HEK293 (cell line): ENCODE measurements around the gene TMEM231.

ENCODE experiments used
- CTCF ChIA-PET: fragments of 350-600 bp; formaldehyde crosslinking; extraction: SDS; loops from one replicate; lab custom pipeline; 2021; ENCODE audit warnings: antibody characterized with exemption; lab: Yijun Ruan, JAX
- POLR2A ChIA-PET: fragments of 300-600 bp; formaldehyde crosslinking; extraction: SDS; loops from one replicate; lab custom pipeline; 2020; ENCODE audit warnings: antibody characterized with exemption, inconsistent platforms; lab: Yijun Ruan, JAX
- H3K27ac ChIP-seq: fragments of 200-500 bp; sonication (Bioruptor generic); 2 replicates; pipeline ENCODE4 v1.5.1; 2014; ENCODE audit warnings: low read depth, low read length, control low read depth, inconsistent platforms; ENCODE audit errors: extremely low read depth
- H3K36me3 ChIP-seq, 2 experiments: fragments of 200-500 bp in 1 of 2; sonication (Bioruptor generic) in 1 of 2; 1 replicate in 1 of 2; 2 replicates in 1 of 2; pipeline ENCODE4 v1.5.1; 2014 to 2017; ENCODE audit warnings: inconsistent platforms in 2 of 2, low read length in 2 of 2; ENCODE audit not compliant: control insufficient read depth in 2 of 2, insufficient read depth in 1 of 2
- H3K4me1 ChIP-seq: fragments of 200-500 bp; sonication (Bioruptor generic); 2 replicates; pipeline ENCODE4 v1.5.1; 2014; ENCODE audit warnings: mild to moderate bottlenecking, low read length, inconsistent platforms; ENCODE audit not compliant: control insufficient read depth, insufficient read depth
- H3K4me3 ChIP-seq: 2 replicates; pipeline ENCODE4 v1.5.1; 2011; ENCODE audit warnings: low read depth, mild to moderate bottlenecking, control low read depth, low read length, moderate library complexity
- H3K9me3 ChIP-seq: fragments of 200-500 bp; sonication (Bioruptor generic); 2 replicates; pipeline ENCODE4 v1.5.1; 2014; ENCODE audit warnings: low read depth, low read length, inconsistent platforms; ENCODE audit not compliant: control insufficient read depth, insufficient read depth
- BCL11A ChIP-seq: fragments of 450-650 bp; formaldehyde crosslinking; IDR thresholded peaks from 2 replicates; pipeline ENCODE4 v1.5.1; 2016; ENCODE audit warnings: low read depth, missing biosample characterization, missing genetic modification characterization
- KLF10 ChIP-seq: fragments of 450-650 bp; IDR thresholded peaks from 2 replicates; pipeline ENCODE4 v1.5.1; 2018; ENCODE audit warnings: missing biosample characterization, mild to moderate bottlenecking, missing genetic modification characterization
- KLF7 ChIP-seq: fragments of 450-650 bp; formaldehyde crosslinking; IDR thresholded peaks from 2 replicates; pipeline ENCODE4 v1.5.1; 2016; ENCODE audit warnings: missing biosample characterization, missing genetic modification characterization, borderline replicate concordance
- KLF8 ChIP-seq: fragments of 450-650 bp; formaldehyde crosslinking; IDR thresholded peaks from 2 replicates; pipeline ENCODE4 v1.5.1; 2016; ENCODE audit warnings: missing biosample characterization, missing genetic modification characterization
- SCRT1 ChIP-seq: fragments of 450-650 bp; formaldehyde crosslinking; IDR thresholded peaks from 2 replicates; pipeline ENCODE4 v1.5.1; 2016; ENCODE audit warnings: missing biosample characterization, missing genetic modification characterization, borderline replicate concordance
- SP2 ChIP-seq: fragments of 450-650 bp; formaldehyde crosslinking; IDR thresholded peaks from 2 replicates; pipeline ENCODE4 v1.5.1; 2016; ENCODE audit warnings: missing biosample characterization, missing genetic modification characterization
- YY2 ChIP-seq: fragments of 450-650 bp; formaldehyde crosslinking; IDR thresholded peaks from 2 replicates; pipeline ENCODE4 v1.5.1; 2016; ENCODE audit warnings: missing biosample characterization, missing genetic modification characterization
- ZBTB20 ChIP-seq: fragments of 450-650 bp; formaldehyde crosslinking; IDR thresholded peaks from 2 replicates; pipeline ENCODE4 v1.5.1; 2016; ENCODE audit warnings: missing biosample characterization, missing genetic modification characterization
- ZBTB7A ChIP-seq: fragments of 450-650 bp; formaldehyde crosslinking; IDR thresholded peaks from 2 replicates; pipeline ENCODE4 v1.5.1; 2016; ENCODE audit warnings: low read depth, missing biosample characterization, missing genetic modification characterization
- ZFHX2 ChIP-seq: fragments of 450-650 bp; formaldehyde crosslinking; conservative IDR thresholded peaks from 2 replicates; pipeline ENCODE4 v1.5.1; 2016; ENCODE audit warnings: missing biosample characterization, missing genetic modification characterization
- ZFP41 ChIP-seq: fragments of 450-650 bp; formaldehyde crosslinking; IDR thresholded peaks from 2 replicates; pipeline ENCODE4 v1.5.1; 2016; ENCODE audit warnings: missing biosample characterization, missing genetic modification characterization, borderline replicate concordance
- ZNF341 ChIP-seq: fragments of 450-650 bp; formaldehyde crosslinking; IDR thresholded peaks from 2 replicates; pipeline ENCODE4; 2016; ENCODE audit warnings: low read depth, missing biosample characterization, missing genetic modification characterization
- ZNF366 ChIP-seq: fragments of 450-650 bp; formaldehyde crosslinking; conservative IDR thresholded peaks from 2 replicates; pipeline ENCODE4 v1.5.1; 2016; ENCODE audit warnings: missing biosample characterization, missing genetic modification characterization
- ZNF394 ChIP-seq: fragments of 450-650 bp; formaldehyde crosslinking; IDR thresholded peaks from 2 replicates; pipeline ENCODE4 v1.5.1; 2016; ENCODE audit warnings: missing biosample characterization, missing genetic modification characterization, mild to moderate bottlenecking, moderate library complexity, borderline replicate concordance
- ZNF658 ChIP-seq: fragments of 450-650 bp; formaldehyde crosslinking; IDR thresholded peaks from 2 replicates; pipeline ENCODE4; 2016; ENCODE audit warnings: missing biosample characterization, missing genetic modification characterization
- ZNF707 ChIP-seq: fragments of 450-650 bp; formaldehyde crosslinking; IDR thresholded peaks from 2 replicates; pipeline ENCODE4 v1.5.1; 2016; ENCODE audit warnings: missing biosample characterization, missing genetic modification characterization
- ZNF768 ChIP-seq: fragments of 450-650 bp; formaldehyde crosslinking; IDR thresholded peaks from 2 replicates; pipeline ENCODE4 v1.5.1; 2018; ENCODE audit warnings: missing biosample characterization, mild to moderate bottlenecking, missing genetic modification characterization
- ZNF777 ChIP-seq: fragments of 450-650 bp; formaldehyde crosslinking; IDR thresholded peaks from 2 replicates; pipeline ENCODE4 v1.5.1; 2017; ENCODE audit warnings: missing biosample characterization, missing genetic modification characterization, borderline replicate concordance
- ZXDB ChIP-seq: fragments of 450-650 bp; formaldehyde crosslinking; IDR thresholded peaks from 2 replicates; pipeline ENCODE4 v1.5.1; 2016; ENCODE audit warnings: missing biosample characterization, missing genetic modification characterization
- TF ChIP-seq, protein P1 (sequence below): fragments of 450-650 bp; formaldehyde crosslinking; conservative IDR thresholded peaks from 2 replicates; pipeline ENCODE4 v1.5.1; 2016; ENCODE audit warnings: low read depth, missing biosample characterization, missing genetic modification characterization
- TF ChIP-seq, protein P2 (sequence below): fragments of 450-650 bp; formaldehyde crosslinking; IDR thresholded peaks from 2 replicates; pipeline ENCODE4 v1.5.1; 2016; ENCODE audit warnings: missing biosample characterization, missing genetic modification characterization
- TF ChIP-seq, protein P3 (sequence below): fragments of 450-650 bp; formaldehyde crosslinking; IDR thresholded peaks from 2 replicates; pipeline ENCODE4 v1.5.1; 2016; ENCODE audit warnings: missing biosample characterization, missing genetic modification characterization
- TF ChIP-seq, protein P4 (sequence below): fragments of 450-650 bp; formaldehyde crosslinking; IDR thresholded peaks from 2 replicates; pipeline ENCODE4 v1.5.1; 2016; ENCODE audit warnings: missing biosample characterization, missing genetic modification characterization
- TF ChIP-seq, protein P5 (sequence below): fragments of 450-650 bp; formaldehyde crosslinking; IDR thresholded peaks from 2 replicates; pipeline ENCODE4 v1.5.1; 2016; ENCODE audit warnings: missing biosample characterization, missing genetic modification characterization

TMEM231 gene

DNA sequence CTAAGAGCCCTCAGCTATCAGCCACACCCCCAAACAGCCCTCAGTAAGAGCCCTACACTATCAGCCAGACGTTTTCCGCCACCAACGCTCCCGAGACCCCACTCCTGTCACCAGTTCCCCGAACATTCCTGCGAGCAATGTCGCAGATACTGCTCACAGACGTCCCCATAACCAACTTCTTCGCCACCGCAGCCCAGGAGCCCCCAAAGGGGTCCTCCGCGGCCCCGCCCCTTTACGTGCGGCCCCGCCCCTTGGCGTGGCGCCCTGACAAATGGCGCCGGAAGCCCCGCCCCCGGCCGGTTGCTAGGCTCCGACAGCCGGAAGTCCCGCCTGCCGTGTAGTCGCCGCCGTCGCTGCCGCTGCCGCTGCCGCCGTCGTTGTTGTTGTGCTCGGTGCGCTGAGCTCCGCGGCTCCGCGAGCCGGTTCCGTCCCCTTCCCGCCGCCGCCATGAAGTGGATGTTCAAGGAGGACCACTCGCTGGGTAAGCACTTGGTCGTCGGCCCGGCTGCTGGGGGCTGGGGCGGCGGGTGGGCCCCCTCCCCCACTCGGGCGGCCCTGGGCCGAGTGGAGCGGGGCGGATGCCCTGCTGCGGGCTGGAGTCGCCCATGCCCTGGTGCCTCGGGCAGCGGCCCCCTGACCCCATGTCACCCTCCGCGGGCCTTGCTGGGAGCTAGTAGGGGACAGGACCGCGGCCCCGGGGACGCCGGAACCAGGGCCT lies 10.1 kb upstream of the TMEM231 start, which contains the start of gene GABARAPL2:
Gene GABARAPL2 (plus strand): TSS at position 340 of the 718 bp plus-strand sequence. CDS start 108 bp downstream, at position 448.
- CTCF ChIA-PET: interaction anchor here (0.7 to 1.8 kb wide), 5 partner anchors 20 to 101 kb away, joined by 3 to 6 read pairs (median 5); no protein-coding TSS in a partner anchor
- POLR2A ChIA-PET: interaction anchor here (0.5 to 3.4 kb wide), 6 partner anchors 11 to 82 kb away, joined by 4 to 26 read pairs (median 14); partner anchors contain the start of genes ADAT1, KARS1, TERF2IP and TMEM231
- Histone ChIP-seq H3K27ac (peak within 1 kb of the TSS; percentile 40; the same call in 1 of the 2 replicates), H3K36me3 (peaks cover 6 to 39% of the 10 kb centered on the region in 2 experiments; a peak in 2 of 3 replicates), H3K4me1 (no peaks in the 10 kb centered on the region), H3K4me3 (peak within 1 kb of the TSS; percentile 88), H3K9me3 (no peaks in the 10 kb centered on the region)
- peak; percentile 78 for TF ChIP-seq KLF8 (tag by site-specific recombination)
- TF ChIP-seq YY2 (tag by site-specific recombination): no peak
- TF ChIP-seq, protein P1, sequence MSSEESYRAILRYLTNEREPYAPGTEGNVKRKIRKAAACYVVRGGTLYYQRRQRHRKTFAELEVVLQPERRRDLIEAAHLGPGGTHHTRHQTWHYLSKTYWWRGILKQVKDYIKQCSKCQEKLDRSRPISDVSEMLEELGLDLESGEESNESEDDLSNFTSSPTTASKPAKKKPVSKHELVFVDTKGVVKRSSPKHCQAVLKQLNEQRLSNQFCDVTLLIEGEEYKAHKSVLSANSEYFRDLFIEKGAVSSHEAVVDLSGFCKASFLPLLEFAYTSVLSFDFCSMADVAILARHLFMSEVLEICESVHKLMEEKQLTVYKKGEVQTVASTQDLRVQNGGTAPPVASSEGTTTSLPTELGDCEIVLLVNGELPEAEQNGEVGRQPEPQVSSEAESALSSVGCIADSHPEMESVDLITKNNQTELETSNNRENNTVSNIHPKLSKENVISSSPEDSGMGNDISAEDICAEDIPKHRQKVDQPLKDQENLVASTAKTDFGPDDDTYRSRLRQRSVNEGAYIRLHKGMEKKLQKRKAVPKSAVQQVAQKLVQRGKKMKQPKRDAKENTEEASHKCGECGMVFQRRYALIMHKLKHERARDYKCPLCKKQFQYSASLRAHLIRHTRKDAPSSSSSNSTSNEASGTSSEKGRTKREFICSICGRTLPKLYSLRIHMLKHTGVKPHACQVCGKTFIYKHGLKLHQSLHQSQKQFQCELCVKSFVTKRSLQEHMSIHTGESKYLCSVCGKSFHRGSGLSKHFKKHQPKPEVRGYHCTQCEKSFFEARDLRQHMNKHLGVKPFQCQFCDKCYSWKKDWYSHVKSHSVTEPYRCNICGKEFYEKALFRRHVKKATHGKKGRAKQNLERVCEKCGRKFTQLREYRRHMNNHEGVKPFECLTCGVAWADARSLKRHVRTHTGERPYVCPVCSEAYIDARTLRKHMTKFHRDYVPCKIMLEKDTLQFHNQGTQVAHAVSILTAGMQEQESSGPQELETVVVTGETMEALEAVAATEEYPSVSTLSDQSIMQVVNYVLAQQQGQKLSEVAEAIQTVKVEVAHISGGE (tag by site-specific recombination): peak; percentile 65; the same call in 1 of the 2 replicates
- peak; percentile 33; the same call in 1 of the 2 replicates for TF ChIP-seq ZBTB20 (tag by site-specific recombination)
- TF ChIP-seq KLF7 (tag by site-specific recombination): peak; percentile 61; the same call in 1 of the 2 replicates
- TF ChIP-seq, protein P2, sequence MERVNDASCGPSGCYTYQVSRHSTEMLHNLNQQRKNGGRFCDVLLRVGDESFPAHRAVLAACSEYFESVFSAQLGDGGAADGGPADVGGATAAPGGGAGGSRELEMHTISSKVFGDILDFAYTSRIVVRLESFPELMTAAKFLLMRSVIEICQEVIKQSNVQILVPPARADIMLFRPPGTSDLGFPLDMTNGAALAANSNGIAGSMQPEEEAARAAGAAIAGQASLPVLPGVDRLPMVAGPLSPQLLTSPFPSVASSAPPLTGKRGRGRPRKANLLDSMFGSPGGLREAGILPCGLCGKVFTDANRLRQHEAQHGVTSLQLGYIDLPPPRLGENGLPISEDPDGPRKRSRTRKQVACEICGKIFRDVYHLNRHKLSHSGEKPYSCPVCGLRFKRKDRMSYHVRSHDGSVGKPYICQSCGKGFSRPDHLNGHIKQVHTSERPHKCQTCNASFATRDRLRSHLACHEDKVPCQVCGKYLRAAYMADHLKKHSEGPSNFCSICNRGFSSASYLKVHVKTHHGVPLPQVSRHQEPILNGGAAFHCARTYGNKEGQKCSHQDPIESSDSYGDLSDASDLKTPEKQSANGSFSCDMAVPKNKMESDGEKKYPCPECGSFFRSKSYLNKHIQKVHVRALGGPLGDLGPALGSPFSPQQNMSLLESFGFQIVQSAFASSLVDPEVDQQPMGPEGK (tag by site-specific recombination): peak; percentile 93; the same call in 1 of the 2 replicates
- TF ChIP-seq, protein P3, sequence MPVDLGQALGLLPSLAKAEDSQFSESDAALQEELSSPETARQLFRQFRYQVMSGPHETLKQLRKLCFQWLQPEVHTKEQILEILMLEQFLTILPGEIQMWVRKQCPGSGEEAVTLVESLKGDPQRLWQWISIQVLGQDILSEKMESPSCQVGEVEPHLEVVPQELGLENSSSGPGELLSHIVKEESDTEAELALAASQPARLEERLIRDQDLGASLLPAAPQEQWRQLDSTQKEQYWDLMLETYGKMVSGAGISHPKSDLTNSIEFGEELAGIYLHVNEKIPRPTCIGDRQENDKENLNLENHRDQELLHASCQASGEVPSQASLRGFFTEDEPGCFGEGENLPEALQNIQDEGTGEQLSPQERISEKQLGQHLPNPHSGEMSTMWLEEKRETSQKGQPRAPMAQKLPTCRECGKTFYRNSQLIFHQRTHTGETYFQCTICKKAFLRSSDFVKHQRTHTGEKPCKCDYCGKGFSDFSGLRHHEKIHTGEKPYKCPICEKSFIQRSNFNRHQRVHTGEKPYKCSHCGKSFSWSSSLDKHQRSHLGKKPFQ: no peak
- peak; percentile 68 for TF ChIP-seq ZNF341
- peak; percentile 75; the same call in 1 of the 2 replicates for TF ChIP-seq ZNF777
- TF ChIP-seq, protein P4, sequence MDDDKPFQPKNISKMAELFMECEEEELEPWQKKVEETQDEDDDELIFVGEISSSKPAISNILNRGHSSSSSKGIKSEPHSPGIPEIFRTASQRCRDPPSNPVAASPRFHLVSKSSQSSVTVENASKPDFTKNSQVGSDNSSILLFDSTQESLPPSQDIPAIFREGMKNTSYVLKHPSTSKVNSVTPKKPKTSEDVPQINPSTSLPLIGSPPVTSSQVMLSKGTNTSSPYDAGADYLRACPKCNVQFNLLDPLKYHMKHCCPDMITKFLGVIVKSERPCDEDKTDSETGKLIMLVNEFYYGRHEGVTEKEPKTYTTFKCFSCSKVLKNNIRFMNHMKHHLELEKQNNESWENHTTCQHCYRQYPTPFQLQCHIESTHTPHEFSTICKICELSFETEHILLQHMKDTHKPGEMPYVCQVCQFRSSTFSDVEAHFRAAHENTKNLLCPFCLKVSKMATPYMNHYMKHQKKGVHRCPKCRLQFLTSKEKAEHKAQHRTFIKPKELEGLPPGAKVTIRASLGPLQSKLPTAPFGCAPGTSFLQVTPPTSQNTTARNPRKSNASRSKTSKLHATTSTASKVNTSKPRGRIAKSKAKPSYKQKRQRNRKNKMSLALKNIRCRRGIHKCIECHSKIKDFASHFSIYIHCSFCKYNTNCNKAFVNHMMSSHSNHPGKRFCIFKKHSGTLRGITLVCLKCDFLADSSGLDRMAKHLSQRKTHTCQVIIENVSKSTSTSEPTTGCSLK (tag by site-specific recombination): no peak
- peak; percentile 60; the same call in 1 of the 2 replicates for TF ChIP-seq ZNF707 (tag by site-specific recombination)
- TF ChIP-seq ZNF394 (tag by site-specific recombination): 0 out of 2 replicates have a peak, but pooled peaks have one; percentile 2
- TF ChIP-seq, protein P5, sequence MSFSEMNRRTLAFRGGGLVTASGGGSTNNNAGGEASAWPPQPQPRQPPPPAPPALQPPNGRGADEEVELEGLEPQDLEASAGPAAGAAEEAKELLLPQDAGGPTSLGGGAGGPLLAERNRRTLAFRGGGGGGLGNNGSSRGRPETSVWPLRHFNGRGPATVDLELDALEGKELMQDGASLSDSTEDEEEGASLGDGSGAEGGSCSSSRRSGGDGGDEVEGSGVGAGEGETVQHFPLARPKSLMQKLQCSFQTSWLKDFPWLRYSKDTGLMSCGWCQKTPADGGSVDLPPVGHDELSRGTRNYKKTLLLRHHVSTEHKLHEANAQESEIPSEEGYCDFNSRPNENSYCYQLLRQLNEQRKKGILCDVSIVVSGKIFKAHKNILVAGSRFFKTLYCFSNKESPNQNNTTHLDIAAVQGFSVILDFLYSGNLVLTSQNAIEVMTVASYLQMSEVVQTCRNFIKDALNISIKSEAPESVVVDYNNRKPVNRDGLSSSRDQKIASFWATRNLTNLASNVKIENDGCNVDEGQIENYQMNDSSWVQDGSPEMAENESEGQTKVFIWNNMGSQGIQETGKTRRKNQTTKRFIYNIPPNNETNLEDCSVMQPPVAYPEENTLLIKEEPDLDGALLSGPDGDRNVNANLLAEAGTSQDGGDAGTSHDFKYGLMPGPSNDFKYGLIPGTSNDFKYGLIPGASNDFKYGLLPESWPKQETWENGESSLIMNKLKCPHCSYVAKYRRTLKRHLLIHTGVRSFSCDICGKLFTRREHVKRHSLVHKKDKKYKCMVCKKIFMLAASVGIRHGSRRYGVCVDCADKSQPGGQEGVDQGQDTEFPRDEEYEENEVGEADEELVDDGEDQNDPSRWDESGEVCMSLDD: peak; percentile 65; the same call in 1 of the 2 replicates
- no peak for TF ChIP-seq ZNF768 (tag by site-specific recombination)
- TF ChIP-seq SCRT1 (tag by site-specific recombination): no peak
- TF ChIP-seq ZXDB (tag by site-specific recombination): peak; percentile 64
- no peak for TF ChIP-seq ZNF658 (tag by site-specific recombination)
- TF ChIP-seq ZFHX2: 0 out of 2 replicates have a peak, but pooled peaks have one; percentile 22
- peak; percentile 78; the same call in 1 of the 2 replicates for TF ChIP-seq ZBTB7A (tag by site-specific recombination)
- no peak for TF ChIP-seq ZNF366 (tag by site-specific recombination)
- TF ChIP-seq ZFP41 (tag by site-specific recombination): no peak
- no peak for TF ChIP-seq BCL11A (tag by site-specific recombination)
- TF ChIP-seq SP2 (tag by site-specific recombination): peak; percentile 73
- peak; percentile 85; the same call in 1 of the 2 replicates for TF ChIP-seq KLF10 (tag by site-specific recombination)
